ENCODE results near the gene SPAG6. TPM values are rescaled to one million over a fixed set of nuclear protein-coding genes. Genes with fewer than 3 reads are reported as not detected.

SPAG6 gene
- total RNA-seq, 2 experiments from 2014 or later: 0.70 to 0.90 TPM

- CTCF ChIA-PET: interaction anchor here (1.1 to 2.0 kb wide), 2 partner anchors 15 to 534 kb away, joined by 3 to 5 read pairs; no protein-coding TSS in a partner anchor
- H3K27me3 Mint-ChIP-seq (ENCODE audit: low read depth): no peaks in the 10 kb centered on the region
- ATAC-seq: no peak
These were observed 109.3 kb downstream of the SPAG6 start for GRCh38 chr10:22454634-22455033.

GRCh38 chr10:22455068-22455857, 110.0 kb downstream of the SPAG6 start:
- Mint-ChIP-seq H3K27ac (no peak overlapping the region), H3K27me3 (ENCODE audit: low read depth) (no peaks in the 10 kb centered on the region), H3K4me1 (ENCODE audit: low read depth) (peaks cover 11% of the 10 kb centered on the region), H3K9me3 (ENCODE audit: insufficient read depth) (no peaks in the 10 kb centered on the region), H3K4me3 (no peak overlapping the region), H3K36me3 (ENCODE audit: low read depth) (no peaks in the 10 kb centered on the region)
- ATAC-seq: no peak
- ChIA-PET CTCF (interaction anchor here (1.0 to 2.0 kb wide), 3 partner anchors 16 to 533 kb away, joined by 3 to 5 read pairs (median 3); no protein-coding TSS in a partner anchor), POLR2A (no interaction called here)
- no peak for DNase-seq

More at GRCh38 chr10:22454634-22455033, 109.3 kb downstream of the SPAG6 start:
- no peak overlapping the region for H3K27ac Mint-ChIP-seq
- peaks cover 11% of the 10 kb centered on the region for H3K4me1 Mint-ChIP-seq (ENCODE audit: low read depth)
- no peak overlapping the region for H3K4me3 Mint-ChIP-seq
- no peaks in the 10 kb centered on the region for H3K36me3 Mint-ChIP-seq (ENCODE audit: low read depth)
- DNase-seq: no peak
- POLR2A ChIA-PET: no interaction called here
- H3K9me3 Mint-ChIP-seq (ENCODE audit: insufficient read depth): no peaks in the 10 kb centered on the region

- Mint-ChIP-seq H3K36me3 (ENCODE audit: low read depth) (no peaks in the 10 kb centered on the region), H3K4me3 (no peak overlapping the region), H3K9me3 (ENCODE audit: insufficient read depth) (no peaks in the 10 kb centered on the region), H3K27me3 (ENCODE audit: low read depth) (no peaks in the 10 kb centered on the region), H3K27ac (no peak overlapping the region), H3K4me1 (ENCODE audit: low read depth) (peaks cover 11% of the 10 kb centered on the region)
- POLR2A ChIA-PET: no interaction called here
- DNase-seq: no peak
- ATAC-seq: no peak
- CTCF ChIA-PET: interaction anchor here (1.0 to 2.0 kb wide), 2 partner anchors 19 to 532 kb away, joined by 3 to 5 read pairs; no protein-coding TSS in a partner anchor
These were observed 111.2 kb downstream of the SPAG6 start for GRCh38 chr10:22456486-22456885.

- Mint-ChIP-seq H3K9me3 (ENCODE audit: insufficient read depth) (no peaks in the 10 kb centered on the region), H3K27me3 (ENCODE audit: low read depth) (peaks cover 2% of the 10 kb centered on the region), H3K36me3 (ENCODE audit: low read depth) (no peaks in the 10 kb centered on the region), H3K4me1 (ENCODE audit: low read depth) (peaks cover 11% of the 10 kb centered on the region), H3K27ac (no peak overlapping the region), H3K4me3 (no peak overlapping the region)
- ChIA-PET POLR2A (no interaction called here), CTCF (no interaction called here)
- no peak for DNase-seq
- ATAC-seq: no peak
These were observed 113.2 kb downstream of the SPAG6 start for GRCh38 chr10:22458272-22459038.

GRCh38 chr10:22459496-22459895, 114.2 kb downstream of the SPAG6 start:
- H3K27ac Mint-ChIP-seq: no peak overlapping the region
- ChIA-PET CTCF (no interaction called here), POLR2A (no interaction called here)
- H3K9me3 Mint-ChIP-seq (ENCODE audit: insufficient read depth): no peaks in the 10 kb centered on the region
- no peaks in the 10 kb centered on the region for H3K36me3 Mint-ChIP-seq (ENCODE audit: low read depth)
- peaks cover 2% of the 10 kb centered on the region for H3K27me3 Mint-ChIP-seq (ENCODE audit: low read depth)
- DNase-seq (no peak), ATAC-seq (no peak)
- peaks cover 11% of the 10 kb centered on the region for H3K4me1 Mint-ChIP-seq (ENCODE audit: low read depth)
- H3K4me3 Mint-ChIP-seq: no peak overlapping the region

- Mint-ChIP-seq H3K27ac (no peak overlapping the region), H3K4me1 (ENCODE audit: low read depth) (peaks cover 6% of the 10 kb centered on the region), H3K9me3 (ENCODE audit: insufficient read depth) (no peaks in the 10 kb centered on the region), H3K27me3 (ENCODE audit: low read depth) (peaks cover 2% of the 10 kb centered on the region), H3K36me3 (ENCODE audit: low read depth) (no peaks in the 10 kb centered on the region), H3K4me3 (no peak overlapping the region)
- DNase-seq (no peak), ATAC-seq (no peak)
- CTCF ChIA-PET: no interaction called here
- POLR2A ChIA-PET: no interaction called here
These were observed 114.8 kb downstream of the SPAG6 start for GRCh38 chr10:22460101-22460500.

- Mint-ChIP-seq H3K4me3 (no peak overlapping the region), H3K27me3 (ENCODE audit: low read depth) (peaks cover 2% of the 10 kb centered on the region), H3K9me3 (ENCODE audit: insufficient read depth) (no peaks in the 10 kb centered on the region), H3K27ac (no peak overlapping the region), H3K36me3 (ENCODE audit: low read depth) (no peaks in the 10 kb centered on the region), H3K4me1 (ENCODE audit: low read depth) (no peaks in the 10 kb centered on the region)
- DNase-seq (no peak), ATAC-seq (no peak)
- ChIA-PET CTCF (no interaction called here), POLR2A (no interaction called here)
These were observed 115.5 kb downstream of the SPAG6 start for GRCh38 chr10:22460531-22461403.

- ChIA-PET POLR2A (interaction anchor here (1.0 kb wide), 1 partner anchor 25 kb away, joined by 3 read pairs; no protein-coding TSS in a partner anchor), CTCF (no interaction called here)
- no peaks in the 10 kb centered on the region for H3K4me1 Mint-ChIP-seq (ENCODE audit: low read depth)
- ATAC-seq (no peak), DNase-seq (no peak)
- H3K27ac Mint-ChIP-seq: no peak overlapping the region
- no peaks in the 10 kb centered on the region for H3K9me3 Mint-ChIP-seq (ENCODE audit: insufficient read depth)
- H3K4me3 Mint-ChIP-seq: no peak overlapping the region
- H3K36me3 Mint-ChIP-seq (ENCODE audit: low read depth): no peaks in the 10 kb centered on the region
- peaks cover 8% of the 10 kb centered on the region for H3K27me3 Mint-ChIP-seq (ENCODE audit: low read depth)
These were observed 116.6 kb downstream of the SPAG6 start for GRCh38 chr10:22461891-22462290.

- ChIA-PET CTCF (no interaction called here), POLR2A (no interaction called here)
- no peak for ATAC-seq
- H3K27ac Mint-ChIP-seq: no peak overlapping the region
- H3K4me1 Mint-ChIP-seq (ENCODE audit: low read depth): no peaks in the 10 kb centered on the region
- no peaks in the 10 kb centered on the region for H3K36me3 Mint-ChIP-seq (ENCODE audit: low read depth)
- H3K27me3 Mint-ChIP-seq (ENCODE audit: low read depth): peaks cover 8% of the 10 kb centered on the region
- H3K4me3 Mint-ChIP-seq: no peak overlapping the region
- no peaks in the 10 kb centered on the region for H3K9me3 Mint-ChIP-seq (ENCODE audit: insufficient read depth)
- DNase-seq: no peak
These were observed 118.0 kb downstream of the SPAG6 start for GRCh38 chr10:22463255-22463654.

GRCh38 chr10:22464966-22465629, 119.8 kb downstream of the SPAG6 start:
- CTCF ChIA-PET: no interaction called here
- peaks cover 17% of the 10 kb centered on the region for H3K27me3 Mint-ChIP-seq (ENCODE audit: low read depth)
- H3K27ac Mint-ChIP-seq: no peak overlapping the region
- H3K9me3 Mint-ChIP-seq (ENCODE audit: insufficient read depth): no peaks in the 10 kb centered on the region
- H3K4me1 Mint-ChIP-seq (ENCODE audit: low read depth): no peaks in the 10 kb centered on the region
- H3K4me3 Mint-ChIP-seq: no peak overlapping the region
- DNase-seq (no peak), ATAC-seq (no peak)
- POLR2A ChIA-PET: no interaction called here
- no peaks in the 10 kb centered on the region for H3K36me3 Mint-ChIP-seq (ENCODE audit: low read depth)

GRCh38 chr10:22466763-22467334, 121.6 kb downstream of the SPAG6 start:
- H3K27me3 Mint-ChIP-seq (ENCODE audit: low read depth): peaks cover 27% of the 10 kb centered on the region
- no peak overlapping the region for H3K4me3 Mint-ChIP-seq
- CTCF ChIA-PET: no interaction called here
- no peaks in the 10 kb centered on the region for H3K36me3 Mint-ChIP-seq (ENCODE audit: low read depth)
- H3K27ac Mint-ChIP-seq: no peak overlapping the region
- no peak for DNase-seq
- no peaks in the 10 kb centered on the region for H3K9me3 Mint-ChIP-seq (ENCODE audit: insufficient read depth)
- no peak for ATAC-seq
- no peaks in the 10 kb centered on the region for H3K4me1 Mint-ChIP-seq (ENCODE audit: low read depth)
- POLR2A ChIA-PET: no interaction called here

All from activated CD8-positive, alpha-beta T cell treated with anti-CD3 and anti-CD28 coated beads, Interleukin-2, amount 10 ng/mL, durations not matched to agents 7 days and 5 days (primary cell).